ENCODE measurements around the gene LIMS1.
"Not testable (repeated sequence)": the region's sequence is repeated elsewhere in the genome, so short reads cannot be mapped to it uniquely, and the experiment has no call there.

Gene LIMS1

DNA sequence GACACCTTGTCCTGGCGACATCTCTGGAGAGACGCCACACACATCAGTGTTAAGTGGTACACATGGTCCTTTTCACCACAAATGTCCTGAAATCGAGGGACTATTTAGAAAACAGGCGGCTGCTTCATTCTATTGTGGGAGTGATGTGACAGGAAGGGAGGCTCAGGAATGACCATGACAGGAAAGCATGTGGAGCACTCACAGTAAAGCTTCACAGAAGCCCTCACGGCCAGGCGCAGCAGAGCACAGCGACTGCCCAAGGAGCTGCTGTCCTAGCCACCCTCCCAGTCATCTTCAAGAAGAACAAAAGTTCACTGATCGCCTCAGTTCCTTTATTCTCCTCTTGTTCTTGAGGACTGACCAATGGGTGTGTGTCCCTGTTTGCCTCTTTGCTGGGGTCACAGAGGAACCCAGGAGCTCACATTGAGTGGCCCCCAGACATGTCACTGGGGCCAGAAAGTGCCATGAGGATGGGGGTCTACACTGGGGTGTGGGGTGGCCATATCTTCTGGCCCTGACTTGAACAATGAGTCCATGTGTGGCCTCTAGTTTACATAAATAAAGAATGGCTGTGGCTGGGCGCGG, 100.4 kb downstream of the LIMS1 start:
- no peak for DNase-seq (ENCODE audit: low spot score)

DNA sequence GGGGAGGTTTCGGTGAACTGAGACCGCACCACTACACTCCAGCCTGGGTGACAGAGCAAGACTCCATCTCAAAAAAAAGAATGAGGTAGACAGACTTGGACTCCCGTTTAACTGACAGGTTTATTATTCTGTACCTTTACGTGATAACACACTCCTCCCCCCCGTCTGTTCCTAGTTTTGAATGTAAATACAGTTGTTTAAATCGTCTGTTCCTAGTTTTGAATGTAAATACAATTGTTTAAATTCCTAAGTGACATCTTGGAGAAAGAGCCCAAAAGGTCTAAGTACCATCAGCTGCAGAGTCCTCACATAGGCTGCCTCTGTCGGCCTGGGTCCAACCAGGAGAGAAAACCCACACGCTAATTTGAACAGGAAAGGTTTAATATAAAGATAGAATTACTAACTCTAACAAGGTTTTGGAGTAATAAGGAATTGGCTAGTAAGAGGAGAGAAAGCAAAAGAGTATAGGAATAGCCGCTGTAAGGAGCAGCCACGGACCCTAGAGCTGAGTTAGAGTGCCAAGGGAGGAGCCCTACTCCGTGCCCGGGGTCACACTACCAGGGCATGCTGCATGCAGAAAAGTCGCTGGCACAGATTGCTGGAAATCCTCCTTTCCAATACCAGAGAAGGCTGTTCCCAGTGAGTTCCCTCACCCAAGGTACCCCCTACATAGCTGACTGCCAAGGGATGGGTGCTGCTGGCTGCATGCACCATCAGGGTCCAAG, 101.5 kb downstream of the LIMS1 start:
- no peak for DNase-seq (ENCODE audit: low spot score)

DNA sequence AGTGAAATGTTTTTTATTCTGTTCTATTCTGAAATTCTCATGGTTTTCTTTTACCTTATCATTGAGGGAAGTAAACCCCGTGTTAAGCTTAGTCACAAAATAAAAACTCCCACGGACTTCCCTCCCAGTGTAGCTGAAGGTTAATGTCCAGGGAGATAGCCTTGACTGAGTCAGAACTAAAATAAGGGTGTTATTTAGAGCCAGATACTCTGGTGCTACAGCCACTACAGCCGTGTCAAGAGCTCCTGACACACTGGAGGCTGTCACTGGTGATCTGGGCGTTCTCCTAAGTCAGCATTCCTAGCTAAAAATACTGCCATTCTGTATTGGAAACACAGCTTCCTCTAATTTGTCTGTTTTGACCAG, 103.0 kb downstream of the LIMS1 start:
- DNase-seq (ENCODE audit: low spot score), result no peak

DNA sequence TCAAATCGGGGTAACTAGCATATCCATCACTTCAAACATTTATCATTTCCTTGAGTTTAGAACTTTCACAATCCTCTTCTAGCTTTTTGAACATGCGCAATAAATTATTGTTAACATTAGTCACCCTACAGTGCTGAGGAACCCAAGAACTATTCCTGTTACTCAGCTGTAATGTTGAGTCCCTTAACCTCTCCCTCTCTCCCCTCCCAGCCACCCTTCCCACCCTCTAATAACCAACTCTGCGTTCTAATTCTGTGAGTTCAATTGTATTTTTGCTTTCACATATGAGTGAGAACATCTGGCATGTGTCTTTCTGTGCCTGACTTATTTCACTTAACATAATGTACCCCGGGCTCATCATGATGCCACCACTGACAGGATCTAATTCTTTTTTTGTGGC, 106.5 kb downstream of the LIMS1 start:
- DNase-seq (ENCODE audit: low spot score), result no peak

DNA sequence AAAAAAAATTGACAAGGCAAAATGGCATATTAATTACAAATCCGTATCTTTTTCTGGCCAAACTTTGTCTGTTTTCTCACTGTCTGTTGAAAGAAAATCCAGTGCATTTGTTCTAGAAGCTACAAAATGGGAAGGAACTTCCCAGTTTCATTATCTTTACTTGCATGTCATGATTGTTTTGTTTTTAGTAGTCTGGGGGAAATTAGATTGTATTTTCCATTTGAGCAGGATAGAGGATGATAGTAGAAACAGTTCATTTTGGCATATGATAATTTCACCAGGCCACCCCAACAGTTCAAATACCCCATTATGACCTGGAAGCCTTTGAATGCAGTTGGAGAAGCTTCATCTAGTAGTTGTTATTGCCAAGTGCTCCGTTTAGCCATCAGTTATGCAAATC, 107.5 kb downstream of the LIMS1 start:
- DNase-seq (ENCODE audit: low spot score), result no peak

DNA sequence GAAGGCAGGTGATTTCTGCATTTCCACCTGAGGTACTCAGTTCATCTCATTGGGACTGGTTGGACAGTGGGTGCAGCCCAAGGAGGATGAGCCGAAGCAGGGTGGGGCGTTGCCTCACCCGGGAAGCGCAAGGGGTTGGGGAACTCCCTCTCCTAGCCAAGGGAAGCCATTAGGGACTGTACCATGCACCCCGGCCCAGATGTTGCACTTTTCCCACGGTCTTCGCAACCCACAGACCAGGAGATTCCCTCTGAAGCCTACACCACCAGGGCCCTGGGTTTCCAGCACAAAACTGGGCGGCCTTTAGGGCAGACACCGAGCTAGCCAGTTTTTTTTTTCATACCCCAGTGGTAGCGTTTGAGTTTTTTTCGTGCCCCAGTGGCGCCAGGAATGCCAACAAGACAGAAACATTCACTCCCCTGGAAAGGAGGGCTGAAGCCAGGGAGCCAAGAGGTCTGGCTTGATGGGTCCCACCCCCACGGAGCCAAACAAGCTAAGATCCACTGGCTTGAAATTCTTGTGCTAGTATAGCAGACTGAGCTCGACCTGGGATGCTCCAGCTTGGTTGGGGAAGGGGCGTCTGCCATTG, 109.1 kb downstream of the LIMS1 start:
- no peak for DNase-seq (ENCODE audit: low spot score)

DNA sequence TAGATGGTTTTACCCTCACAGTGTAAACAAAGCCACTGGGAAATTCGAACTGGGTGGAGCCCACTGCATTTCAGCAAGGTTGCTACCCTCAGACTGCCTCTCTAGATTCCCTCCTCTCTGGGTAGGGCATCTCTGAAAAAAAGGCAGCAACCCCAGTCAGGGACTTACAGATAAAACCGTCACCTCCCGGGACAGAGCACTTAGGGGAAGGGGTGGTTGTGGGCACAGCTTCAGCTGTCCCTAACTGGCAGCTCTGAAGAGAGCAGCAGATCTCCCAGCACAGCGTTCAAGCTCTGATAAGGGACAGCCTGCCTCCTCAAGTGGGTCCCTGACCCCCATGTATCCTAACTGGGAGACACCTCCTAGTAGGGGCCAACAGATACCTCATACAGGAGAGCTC, 109.6 kb downstream of the LIMS1 start:
- not testable (repeated sequence) for DNase-seq (ENCODE audit: low spot score)

DNA sequence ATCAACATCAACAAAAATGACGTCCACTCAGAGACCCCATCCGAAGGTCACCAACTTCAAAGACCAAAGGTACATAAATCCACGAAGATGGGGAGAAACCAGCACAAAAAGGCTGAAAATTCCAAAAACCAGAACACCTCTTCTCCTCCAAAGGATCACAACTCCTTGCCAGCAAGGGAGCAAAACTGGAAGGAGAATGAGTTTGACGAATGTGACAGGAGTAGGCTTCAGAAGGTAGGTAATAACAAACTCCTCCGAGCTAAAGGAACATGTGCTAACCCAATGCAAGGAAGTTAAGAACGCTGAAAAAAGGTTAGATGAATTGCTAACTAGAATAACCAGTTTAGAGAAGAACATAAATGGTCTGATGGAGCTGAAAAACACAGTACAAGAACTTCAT, 110.2 kb downstream of the LIMS1 start:
- DNase-seq (ENCODE audit: low spot score), result not testable (repeated sequence)

DNA sequence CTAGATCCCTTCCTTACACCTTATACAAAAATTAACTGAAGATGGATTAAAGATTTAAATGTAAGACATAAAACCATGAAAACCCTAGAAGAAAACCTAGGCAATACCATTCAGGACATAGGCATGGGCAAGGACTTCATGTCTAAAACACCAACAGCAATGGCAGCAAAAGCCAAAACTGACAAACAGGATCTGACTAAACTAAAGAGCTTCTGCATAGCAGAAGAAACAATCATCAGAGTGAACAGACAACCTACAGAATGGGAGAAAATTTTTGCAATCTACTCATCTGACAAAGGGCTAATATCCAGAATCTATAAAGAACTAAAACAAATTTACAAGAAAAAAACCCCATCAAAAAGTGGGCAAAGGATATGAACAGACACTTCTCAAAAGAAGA, 114.5 kb downstream of the LIMS1 start:
- not testable (repeated sequence) for DNase-seq (ENCODE audit: low spot score)

DNA sequence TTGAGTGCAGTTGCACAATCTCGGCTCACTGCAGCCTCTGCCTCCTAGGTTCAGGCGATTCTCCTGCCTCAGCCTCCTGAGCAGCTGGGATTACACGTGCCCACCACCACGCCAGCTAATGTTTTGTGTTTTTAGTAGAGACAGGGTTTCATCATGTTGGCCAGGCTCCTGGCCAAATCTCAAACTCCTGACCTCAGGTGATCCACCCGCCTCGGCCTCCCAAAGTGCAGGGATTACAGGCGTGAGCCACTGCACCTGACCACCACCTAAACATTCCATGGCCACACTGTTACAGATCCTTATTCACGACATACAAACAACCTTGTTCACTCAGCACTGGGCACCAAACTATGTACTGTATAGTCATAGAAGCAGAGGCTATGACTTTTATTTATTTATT, 116.2 kb downstream of the LIMS1 start:
- DNase-seq (ENCODE audit: low spot score), result not testable (repeated sequence)

DNA sequence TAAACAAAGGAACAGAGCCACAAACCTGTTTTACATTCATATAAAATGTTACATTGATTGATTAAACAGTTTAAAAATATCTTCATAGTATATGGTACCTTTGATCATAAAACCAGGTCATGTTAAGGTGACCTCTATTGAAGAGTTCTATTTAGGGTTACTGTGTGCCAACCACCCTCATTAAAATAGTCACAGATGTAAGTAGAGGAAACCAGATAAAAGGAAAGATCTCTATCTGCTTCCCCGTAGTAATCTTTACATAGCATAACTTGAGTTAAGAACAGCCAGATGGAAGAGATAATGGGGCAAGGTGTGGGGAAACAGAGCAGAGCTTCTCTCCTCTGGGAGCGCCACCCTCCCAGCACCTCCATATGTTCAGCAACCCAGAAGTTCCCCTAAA, 117.2 kb downstream of the LIMS1 start:
- not testable (repeated sequence) for DNase-seq (ENCODE audit: low spot score)

DNA sequence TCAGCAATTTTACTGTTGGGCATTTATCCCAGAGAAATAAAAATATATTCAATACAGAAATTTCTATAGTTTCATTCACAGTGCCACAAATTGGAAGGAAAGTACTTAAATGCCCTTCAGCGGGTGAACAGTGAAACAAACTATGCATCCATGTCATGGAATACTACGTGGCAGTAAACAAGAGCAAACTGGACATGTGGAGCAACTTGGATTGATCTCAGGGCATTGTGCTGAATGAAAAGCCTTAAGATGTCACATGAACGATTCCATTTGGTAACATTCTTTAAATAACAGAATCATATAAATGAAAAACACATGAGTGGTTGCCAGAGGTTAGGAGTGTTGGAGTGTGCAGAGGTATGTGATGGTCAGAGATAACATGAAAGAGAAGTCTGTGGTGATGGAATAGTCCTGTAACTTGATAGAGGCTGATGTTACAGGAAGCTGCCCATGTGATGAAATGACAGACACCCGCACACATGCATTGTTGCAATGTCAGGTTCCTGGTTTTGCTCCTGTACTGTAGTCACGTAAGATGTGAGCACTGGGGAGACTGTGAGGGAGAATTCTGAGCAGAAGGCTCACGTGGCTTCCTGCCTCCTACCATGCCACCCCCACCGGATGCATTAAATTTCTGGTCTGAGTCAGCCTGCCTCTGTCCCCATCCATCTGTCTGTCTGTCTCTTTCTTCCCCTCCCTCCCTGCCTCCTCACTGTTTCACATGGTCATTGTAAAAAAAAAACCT, 118.1 kb downstream of the LIMS1 start:
- DNase-seq (ENCODE audit: low spot score), result not testable (repeated sequence)

DNA sequence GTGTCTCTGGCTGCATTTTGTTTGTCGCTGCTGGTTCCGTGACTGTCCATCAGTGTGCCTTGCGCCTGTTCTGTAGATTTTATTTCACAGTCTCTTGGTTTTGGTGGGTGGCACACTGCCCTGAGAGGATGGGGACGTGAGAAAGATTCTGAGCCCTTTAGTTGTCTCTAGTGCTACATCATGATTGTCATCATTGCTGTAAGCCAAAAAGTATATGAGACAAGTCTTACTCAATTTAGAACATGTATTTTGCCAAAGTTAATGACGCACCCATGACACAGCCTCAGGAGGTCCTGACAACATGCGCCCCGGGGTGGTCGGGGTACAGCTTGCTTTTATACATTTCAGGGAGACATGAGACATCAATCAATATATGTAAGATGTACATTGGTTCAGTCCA, 119.2 kb downstream of the LIMS1 start:
- not testable (repeated sequence) for DNase-seq (ENCODE audit: low spot score)

DNA sequence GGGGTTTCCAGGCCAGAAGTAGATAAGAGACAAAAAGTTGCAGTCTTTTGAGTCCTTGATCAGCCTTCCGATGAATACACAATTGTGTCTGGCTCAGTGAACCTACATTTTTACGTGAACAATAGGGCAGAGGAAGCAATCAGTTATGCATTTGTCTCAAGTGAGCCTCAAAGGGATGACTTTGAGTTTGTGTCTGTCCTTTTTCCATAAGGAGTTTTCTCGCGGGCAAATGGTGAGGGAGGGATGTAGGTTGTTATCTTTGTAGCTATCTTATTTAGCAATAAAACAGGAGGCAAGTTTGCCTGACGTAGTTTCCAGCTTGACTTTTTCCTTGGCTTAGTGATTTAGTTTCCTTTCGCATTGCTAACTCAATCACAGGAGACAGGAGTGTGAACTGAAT, 119.6 kb downstream of the LIMS1 start:
- not testable (repeated sequence) for DNase-seq (ENCODE audit: low spot score)

DNA sequence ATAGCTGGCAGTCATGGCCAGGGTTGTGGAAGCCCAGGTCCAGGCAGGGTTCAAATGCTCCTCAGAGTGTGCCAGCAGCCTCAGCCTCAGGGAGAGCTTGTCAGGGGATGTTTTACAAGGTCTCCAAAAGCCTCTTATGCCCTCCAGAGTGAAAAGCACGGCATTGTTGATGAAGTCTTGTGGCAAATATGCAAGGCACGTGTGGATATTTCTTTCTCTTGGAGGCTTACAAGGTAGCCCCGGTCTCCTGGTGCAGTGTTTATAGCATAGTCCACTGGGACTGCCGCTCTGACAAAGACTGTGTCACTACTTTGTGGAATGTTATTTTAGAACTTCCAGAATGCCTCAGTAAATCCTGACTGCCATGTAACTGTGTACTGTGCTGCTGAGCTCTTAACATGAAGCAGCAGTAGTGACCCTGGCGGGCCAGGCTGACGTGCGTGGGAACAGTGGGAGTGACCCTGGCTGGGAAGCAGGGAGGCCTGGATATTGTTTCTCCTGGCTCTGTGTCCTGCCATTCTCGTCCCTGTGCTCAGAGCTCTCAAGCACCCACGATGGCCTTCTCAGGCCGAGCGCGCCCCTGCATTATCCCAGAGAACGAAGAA, 120.4 kb downstream of the LIMS1 start:
- not testable (repeated sequence) for DNase-seq (ENCODE audit: low spot score)

DNA sequence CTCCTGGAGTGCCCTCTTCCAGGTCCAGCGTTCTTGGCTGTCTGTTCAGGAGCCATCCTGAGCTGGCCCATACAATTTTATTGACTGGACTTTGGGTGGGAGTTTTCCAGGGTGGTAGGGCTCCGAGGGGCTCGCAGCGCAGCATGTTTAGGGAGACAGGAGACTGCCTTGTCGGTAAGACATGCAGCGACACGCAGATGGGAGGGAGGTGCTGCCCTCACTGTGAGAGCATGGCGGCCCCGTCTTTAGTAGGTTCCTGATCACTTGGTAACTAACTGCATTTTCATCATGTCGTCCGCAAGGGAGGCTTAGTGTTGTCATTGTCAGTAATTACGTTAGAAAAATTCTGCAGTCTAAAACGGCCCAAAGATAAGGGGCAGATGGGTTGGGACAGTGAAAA, 121.0 kb downstream of the LIMS1 start:
- not testable (repeated sequence) for DNase-seq (ENCODE audit: low spot score)

DNA sequence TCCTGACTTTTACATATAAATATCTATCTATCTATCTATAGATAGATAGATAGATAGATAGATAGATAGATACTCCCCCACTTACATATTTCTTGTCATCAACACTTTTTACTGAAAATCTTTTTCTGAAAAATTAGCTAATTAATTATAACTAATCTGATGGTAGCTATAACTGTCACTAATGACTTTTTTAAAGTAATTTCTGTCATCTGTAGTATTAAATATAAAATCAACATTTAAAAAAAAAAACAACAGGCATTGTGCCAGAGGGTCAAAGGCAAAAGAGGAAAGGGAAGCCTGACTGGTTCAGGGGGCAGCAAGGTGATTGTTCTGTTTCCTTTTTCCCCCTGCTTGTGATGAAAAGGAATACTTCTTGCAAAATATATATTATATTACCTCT, 122.0 kb downstream of the LIMS1 start:
- not testable (repeated sequence) for DNase-seq (ENCODE audit: low spot score)

DNA sequence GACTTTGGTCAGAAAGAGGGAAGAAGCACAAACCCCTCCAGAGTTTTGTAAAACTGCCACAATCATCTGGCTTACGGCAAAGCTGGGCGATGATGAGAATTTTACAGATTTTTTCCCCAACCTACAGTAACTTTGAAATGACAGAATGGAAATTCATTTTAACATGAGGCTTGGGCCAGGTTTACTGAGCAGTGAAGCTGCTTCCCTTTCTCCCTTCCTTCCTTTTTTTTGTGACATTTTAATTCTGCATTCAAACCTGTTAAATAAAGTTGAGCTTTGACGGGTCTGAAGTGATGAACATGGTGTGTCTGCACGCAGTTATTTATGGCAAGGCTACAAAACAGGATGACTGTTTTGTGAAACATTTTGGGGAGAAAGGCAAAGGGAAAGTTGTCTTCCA, 123.2 kb downstream of the LIMS1 start:
- not testable (repeated sequence) for DNase-seq (ENCODE audit: low spot score)

DNA sequence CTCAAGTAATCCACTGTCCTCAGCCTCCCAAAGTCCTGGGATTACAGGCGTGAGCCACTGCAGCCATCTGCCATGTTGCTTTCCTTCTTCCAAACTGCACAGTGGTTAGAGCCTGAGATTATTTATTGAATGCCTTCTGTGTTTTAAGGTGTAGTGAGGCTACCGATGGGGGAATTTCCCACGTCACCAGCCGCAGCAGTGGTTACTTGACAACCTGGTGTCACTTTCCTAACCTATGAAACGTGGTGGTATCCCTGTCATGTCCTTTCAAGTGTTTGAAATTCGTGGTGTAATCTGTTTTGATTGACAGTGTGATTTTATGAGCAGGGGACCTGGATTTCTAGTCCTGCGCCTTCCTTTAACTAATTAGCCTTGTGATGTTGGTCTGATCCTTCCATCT, 124.3 kb downstream of the LIMS1 start:
- DNase-seq (ENCODE audit: low spot score), result not testable (repeated sequence)

DNA sequence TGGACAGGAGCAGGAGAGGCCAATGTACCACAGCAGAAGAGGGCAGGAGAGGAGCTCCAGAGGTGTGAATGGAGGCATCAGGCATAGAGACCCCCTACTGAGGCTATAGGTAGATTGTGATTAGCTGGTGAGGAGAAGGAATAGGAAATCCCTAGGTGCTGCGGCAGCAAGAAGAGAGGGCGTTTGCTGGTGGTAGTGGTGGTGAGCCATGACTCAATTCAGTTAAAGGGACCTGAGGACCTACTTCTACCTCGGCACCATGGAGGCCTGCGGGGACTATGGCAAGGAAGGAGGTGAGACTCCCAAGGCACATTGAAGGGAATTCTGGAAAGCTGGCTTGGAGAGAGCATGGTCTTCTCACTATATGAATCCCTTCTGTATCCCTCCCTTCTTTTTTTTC, 127.2 kb downstream of the LIMS1 start:
- DNase-seq (ENCODE audit: low spot score), result not testable (repeated sequence)

DNA sequence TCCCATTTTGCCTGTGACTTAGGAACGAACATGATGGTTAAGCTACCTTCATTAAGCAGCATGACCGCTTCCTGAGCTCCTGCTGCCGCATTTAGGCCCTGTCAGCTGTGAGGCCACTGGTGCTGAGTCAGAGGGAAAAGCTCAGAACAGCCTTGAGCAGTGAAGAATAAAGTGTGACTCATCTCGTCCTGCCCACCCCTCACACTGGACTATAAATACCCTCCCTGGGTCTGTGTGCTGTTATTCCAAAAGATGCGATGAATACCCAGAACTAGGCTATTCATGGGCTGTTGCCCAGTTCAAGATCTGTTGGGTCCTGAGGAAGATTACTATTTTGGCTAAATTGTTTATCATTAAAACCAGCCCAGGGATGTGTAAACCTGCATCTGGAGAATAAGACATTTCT, 127.9 kb downstream of the LIMS1 start:
- DNase-seq (ENCODE audit: low spot score), result not testable (repeated sequence)

DNA sequence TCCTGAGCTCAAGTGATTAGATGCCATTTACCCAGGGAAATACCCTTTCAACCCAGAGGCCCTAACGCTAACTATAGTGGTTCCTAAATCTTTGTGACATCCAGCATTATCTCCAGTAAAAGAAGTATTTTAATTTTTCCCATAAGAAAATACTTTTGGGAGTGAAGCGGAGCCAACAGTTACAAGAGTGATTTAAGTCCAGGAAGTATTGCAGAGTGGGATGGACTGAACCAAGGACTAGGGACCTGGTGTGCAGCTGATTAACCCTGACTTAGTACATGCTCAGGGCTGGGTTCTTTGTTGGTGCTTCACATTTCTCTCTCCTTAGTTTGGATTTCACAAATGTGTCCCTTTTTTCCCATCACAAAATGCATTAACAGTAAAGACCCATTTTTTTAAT, 129.1 kb downstream of the LIMS1 start:
- DNase-seq (ENCODE audit: low spot score), result not testable (repeated sequence)
